ENCODE data around the gene RHOXF2B. TPM values are rescaled to one million over a fixed set of nuclear protein-coding genes. Genes with fewer than 3 reads are reported as not detected.

RHOXF2B gene
- total and polyA plus RNA-seq, 2 experiments from 2014 or later = not detected

- ATAC-seq (peak; percentile 80), DNase-seq (ENCODE audit: low spot score) (peak; percentile 65)
- Histone ChIP-seq H3K4me2 (no peak overlapping the region), H4K20me1 (replicated peaks; ENCODE audit: insufficient read depth) (no peaks in the 10 kb centered on the region), H3K27me3 (ENCODE audit: insufficient read depth) (no peaks in the 10 kb centered on the region), H3K36me3 (ENCODE audit: insufficient read depth) (no peaks in the 10 kb centered on the region), H3K4me3 (no peak overlapping the region), H3K4me1 (ENCODE audit: insufficient read depth) (peaks cover 8% of the 10 kb centered on the region; the same call in 1 of the 2 replicates), H3K9me2 (ENCODE audit: insufficient read depth) (no peaks in the 10 kb centered on the region), H2AFZ (0 out of 2 replicates have a peak overlapping the region, but pooled peaks have one; percentile 52), H3F3A (replicated peaks; ENCODE audit: low read depth) (no peaks in the 10 kb centered on the region), H3K27ac (ENCODE audit: low read depth) (no peak overlapping the region), H3K79me2 (replicated peaks; ENCODE audit: insufficient read depth) (no peaks in the 10 kb centered on the region)
- H3K36me3 Mint-ChIP-seq (ENCODE audit: low read depth) = no peaks in the 10 kb centered on the region
- no peaks in the 10 kb centered on the region for H3K27me3 Mint-ChIP-seq (ENCODE audit: insufficient read depth, low read depth, poor library complexity)
- H3K4me3 Mint-ChIP-seq = no peak overlapping the region
- TF ChIP-seq ZNF462 (CRISPR knock-in tag; IDR thresholded peaks at IDR 0.05) (peak; percentile 67; the same call in 1 of the 2 replicates), CTCF (conservative IDR thresholded peaks at IDR 0.05; ENCODE audit: low read depth in 2 of 2) (peak; percentile 43 to 45), STAT1 (IDR thresholded peaks at IDR 0.05; ENCODE audit: unreplicated experiment) (no peak)
- H3K9me3 Mint-ChIP-seq = peaks cover 2% of the 10 kb centered on the region; the same call in 2 of the 3 replicates
- H3K4me1 Mint-ChIP-seq = peaks cover 16% of the 10 kb centered on the region
- no peak overlapping the region for H3K27ac Mint-ChIP-seq
Measured at GRCh38 chrX:120090208-120090607, 12.7 kb upstream of the RHOXF2B start.

All from GM23338 (cell line).